Measurements from ENCODE around the gene RBKS.
"Not testable (repeated sequence)": the region's sequence is repeated elsewhere in the genome, so short reads cannot be mapped to it uniquely, and the experiment has no call there.

The RBKS gene

DNA sequence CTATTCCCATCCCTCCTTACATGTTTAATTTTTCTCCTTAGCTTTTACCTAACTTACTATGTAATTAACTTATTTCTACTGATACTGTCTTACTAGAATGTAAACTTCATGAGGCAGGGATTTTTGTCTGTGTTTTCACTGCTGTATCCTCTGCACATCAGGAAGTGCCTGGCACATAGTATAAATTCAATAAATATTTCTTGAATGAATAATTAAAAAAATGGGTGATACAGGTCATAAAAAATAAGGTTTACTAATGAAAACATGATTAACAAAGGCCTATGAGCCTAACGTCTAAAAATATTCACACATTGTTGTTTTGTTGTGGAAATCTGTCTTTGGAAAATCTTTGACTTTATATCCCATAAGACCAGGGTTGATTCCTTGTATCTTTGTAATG lies 4.5 kb downstream of the RBKS start:
- TF ChIP-seq ZNF114 (tag by site-specific recombination; IDR thresholded peaks at IDR 0.05) (no peak), ZNF664 (tag by site-specific recombination; IDR thresholded peaks at IDR 0.05) (0 out of 2 replicates have a peak, but pooled peaks have one; percentile 38)
- Histone ChIP-seq H3K4me3 (ENCODE audit: low read depth, low read length) (no peak overlapping the region), H3K36me3 (ENCODE audit: control insufficient read depth in 2 of 2, insufficient read depth in 1 of 2, low read length in 2 of 2) (no peaks in the 10 kb centered on the region), H3K9me3 (ENCODE audit: control insufficient read depth, insufficient read depth, low read depth, low read length) (no peaks in the 10 kb centered on the region), H3K27ac (ENCODE audit: extremely low read depth, low read depth, low read length) (no peak overlapping the region), H3K4me1 (ENCODE audit: control insufficient read depth, insufficient read depth, low read length) (peaks cover 8% of the 10 kb centered on the region; the same call in 1 of the 2 replicates)
- CTCF ChIA-PET: interaction anchor here (0.7 kb wide), 1 partner anchor 157 kb away, joined by 4 read pairs; no protein-coding TSS in a partner anchor
- POLR2A ChIA-PET: no interaction called here

DNA sequence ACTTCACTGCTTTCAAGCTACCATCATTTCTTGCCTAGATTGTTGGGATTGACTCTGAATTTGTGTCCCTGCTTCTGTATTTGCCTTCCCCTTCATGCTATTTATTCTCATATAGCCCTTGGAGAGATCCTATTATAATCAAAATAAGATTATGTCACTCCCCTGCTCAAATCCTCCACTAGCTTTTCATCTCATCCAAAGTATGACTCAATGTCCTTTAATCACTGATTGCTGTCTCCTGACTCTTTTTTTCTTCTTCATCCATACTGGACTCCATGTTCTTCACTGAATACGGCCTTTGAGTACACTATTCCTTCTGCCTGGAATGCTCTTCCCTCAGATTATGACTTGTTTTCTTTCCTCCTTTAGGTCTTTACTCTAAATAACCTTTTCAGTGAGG lies 5.0 kb downstream of the RBKS start:
- TF ChIP-seq ZBTB17 (tag by site-specific recombination; IDR thresholded peaks at IDR 0.05) (peak; percentile 45; the same call in 1 of the 2 replicates), ZNF10 (tag by site-specific recombination; IDR thresholded peaks at IDR 0.05) (no peak)
- CTCF ChIA-PET: interaction anchor here (0.6 to 0.7 kb wide), 3 partner anchors 16 to 157 kb away, joined by 3 to 4 read pairs (median 3); no protein-coding TSS in a partner anchor
- Histone ChIP-seq H3K27ac (ENCODE audit: extremely low read depth, low read depth, low read length) (no peak overlapping the region), H3K9me3 (ENCODE audit: control insufficient read depth, insufficient read depth, low read depth, low read length) (no peaks in the 10 kb centered on the region), H3K4me3 (ENCODE audit: low read depth, low read length) (no peak overlapping the region), H3K4me1 (ENCODE audit: control insufficient read depth, insufficient read depth, low read length) (peaks cover 8% of the 10 kb centered on the region; the same call in 1 of the 2 replicates), H3K36me3 (ENCODE audit: control insufficient read depth in 2 of 2, insufficient read depth in 1 of 2, low read length in 2 of 2) (no peaks in the 10 kb centered on the region)
- POLR2A ChIA-PET: no interaction called here

DNA sequence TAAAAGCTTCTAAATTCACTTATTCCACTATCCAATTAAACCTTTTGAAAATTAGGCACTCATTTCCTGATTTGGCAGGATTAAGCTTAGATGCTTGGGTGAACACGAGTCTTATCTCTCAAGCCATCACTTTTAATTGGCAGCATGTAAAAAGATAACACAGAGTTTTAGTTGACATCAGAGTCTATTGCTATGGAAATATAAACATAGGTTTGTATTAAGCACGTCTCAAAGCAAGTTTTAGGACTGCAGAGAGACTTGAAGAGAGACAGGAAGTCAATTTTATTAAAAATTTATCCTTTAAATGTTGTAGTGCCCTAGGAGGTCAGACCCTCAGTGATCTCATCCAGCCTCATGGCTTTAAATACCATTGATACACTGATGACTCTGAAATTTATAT lies 5.6 kb downstream of the RBKS start:
- no peaks in the 10 kb centered on the region for H3K9me3 ChIP-seq (ENCODE audit: control insufficient read depth, insufficient read depth, low read depth, low read length)
- H3K36me3 ChIP-seq (ENCODE audit: control insufficient read depth in 2 of 2, insufficient read depth in 1 of 2, low read length in 2 of 2): no peaks in the 10 kb centered on the region
- TF ChIP-seq, protein P1, sequence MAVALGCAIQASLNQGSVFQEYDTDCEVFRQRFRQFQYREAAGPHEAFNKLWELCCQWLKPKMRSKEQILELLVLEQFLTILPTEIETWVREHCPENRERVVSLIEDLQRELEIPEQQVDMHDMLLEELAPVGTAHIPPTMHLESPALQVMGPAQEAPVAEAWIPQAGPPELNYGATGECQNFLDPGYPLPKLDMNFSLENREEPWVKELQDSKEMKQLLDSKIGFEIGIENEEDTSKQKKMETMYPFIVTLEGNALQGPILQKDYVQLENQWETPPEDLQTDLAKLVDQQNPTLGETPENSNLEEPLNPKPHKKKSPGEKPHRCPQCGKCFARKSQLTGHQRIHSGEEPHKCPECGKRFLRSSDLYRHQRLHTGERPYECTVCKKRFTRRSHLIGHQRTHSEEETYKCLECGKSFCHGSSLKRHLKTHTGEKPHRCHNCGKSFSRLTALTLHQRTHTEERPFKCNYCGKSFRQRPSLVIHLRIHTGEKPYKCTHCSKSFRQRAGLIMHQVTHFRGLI (tag by site-specific recombination; IDR thresholded peaks at IDR 0.05): no peak
- TF ChIP-seq, protein P2, sequence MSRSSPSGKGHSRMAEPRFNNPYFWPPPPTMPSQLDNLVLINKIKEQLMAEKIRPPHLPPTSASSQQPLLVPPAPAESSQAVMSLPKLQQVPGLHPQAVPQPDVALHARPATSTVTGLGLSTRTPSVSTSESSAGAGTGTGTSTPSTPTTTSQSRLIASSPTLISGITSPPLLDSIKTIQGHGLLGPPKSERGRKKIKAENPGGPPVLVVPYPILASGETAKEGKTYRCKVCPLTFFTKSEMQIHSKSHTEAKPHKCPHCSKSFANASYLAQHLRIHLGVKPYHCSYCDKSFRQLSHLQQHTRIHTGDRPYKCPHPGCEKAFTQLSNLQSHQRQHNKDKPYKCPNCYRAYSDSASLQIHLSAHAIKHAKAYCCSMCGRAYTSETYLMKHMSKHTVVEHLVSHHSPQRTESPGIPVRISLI (tag by site-specific recombination; IDR thresholded peaks at IDR 0.05): no peak
- TF ChIP-seq, protein P3, sequence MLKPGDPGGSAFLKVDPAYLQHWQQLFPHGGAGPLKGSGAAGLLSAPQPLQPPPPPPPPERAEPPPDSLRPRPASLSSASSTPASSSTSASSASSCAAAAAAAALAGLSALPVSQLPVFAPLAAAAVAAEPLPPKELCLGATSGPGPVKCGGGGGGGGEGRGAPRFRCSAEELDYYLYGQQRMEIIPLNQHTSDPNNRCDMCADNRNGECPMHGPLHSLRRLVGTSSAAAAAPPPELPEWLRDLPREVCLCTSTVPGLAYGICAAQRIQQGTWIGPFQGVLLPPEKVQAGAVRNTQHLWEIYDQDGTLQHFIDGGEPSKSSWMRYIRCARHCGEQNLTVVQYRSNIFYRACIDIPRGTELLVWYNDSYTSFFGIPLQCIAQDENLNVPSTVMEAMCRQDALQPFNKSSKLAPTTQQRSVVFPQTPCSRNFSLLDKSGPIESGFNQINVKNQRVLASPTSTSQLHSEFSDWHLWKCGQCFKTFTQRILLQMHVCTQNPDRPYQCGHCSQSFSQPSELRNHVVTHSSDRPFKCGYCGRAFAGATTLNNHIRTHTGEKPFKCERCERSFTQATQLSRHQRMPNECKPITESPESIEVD (tag by site-specific recombination; IDR thresholded peaks at IDR 0.05): 0 out of 2 replicates have a peak, but pooled peaks have one; percentile 7
- TF ChIP-seq ZNF600 (tag by site-specific recombination; IDR thresholded peaks at IDR 0.05): no peak
- ChIA-PET POLR2A (no interaction called here), CTCF (interaction anchor here (0.6 kb wide), 2 partner anchors 16 to 17 kb away, joined by 3 read pairs; no protein-coding TSS in a partner anchor)
- H3K27ac ChIP-seq (ENCODE audit: extremely low read depth, low read depth, low read length): no peak overlapping the region
- H3K4me1 ChIP-seq (ENCODE audit: control insufficient read depth, insufficient read depth, low read length): peaks cover 8% of the 10 kb centered on the region; the same call in 1 of the 2 replicates
- H3K4me3 ChIP-seq (ENCODE audit: low read depth, low read length): no peak overlapping the region

DNA sequence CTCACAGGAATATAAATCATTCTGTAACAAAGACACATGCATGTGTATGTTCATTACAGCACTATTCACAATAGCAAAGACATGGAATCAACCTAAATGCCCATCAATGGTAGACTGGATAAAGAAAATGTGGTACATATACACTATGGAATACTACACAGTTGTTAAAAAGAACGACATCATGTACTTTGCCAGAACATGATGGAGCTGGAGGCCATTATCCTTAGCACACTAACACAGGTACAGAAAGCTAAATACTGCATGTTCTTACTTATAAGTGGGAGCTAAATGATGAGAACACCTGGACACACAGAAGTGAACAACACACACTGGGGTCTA lies 7.6 kb downstream of the RBKS start:
- H3K4me3 ChIP-seq (ENCODE audit: low read depth, low read length); H3K36me3 ChIP-seq (ENCODE audit: control insufficient read depth in 2 of 2, insufficient read depth in 1 of 2, low read length in 2 of 2); H3K4me1 ChIP-seq (ENCODE audit: control insufficient read depth, insufficient read depth, low read length); H3K27ac ChIP-seq (ENCODE audit: extremely low read depth, low read depth, low read length); H3K9me3 ChIP-seq (ENCODE audit: control insufficient read depth, insufficient read depth, low read depth, low read length): not testable (repeated sequence)
- TF ChIP-seq ZNF146 (tag by site-specific recombination; IDR thresholded peaks at IDR 0.05): peak; percentile 31; the same call in 1 of the 2 replicates
- ChIA-PET POLR2A (interaction anchor here (1.1 kb wide), 1 partner anchor 8 kb away, joined by 3 read pairs; the partner anchor contains the start of genes BABAM2 and RBKS), CTCF (interaction anchor here (0.6 kb wide), 1 partner anchor 304 kb away, joined by 3 read pairs; no protein-coding TSS in a partner anchor)

DNA sequence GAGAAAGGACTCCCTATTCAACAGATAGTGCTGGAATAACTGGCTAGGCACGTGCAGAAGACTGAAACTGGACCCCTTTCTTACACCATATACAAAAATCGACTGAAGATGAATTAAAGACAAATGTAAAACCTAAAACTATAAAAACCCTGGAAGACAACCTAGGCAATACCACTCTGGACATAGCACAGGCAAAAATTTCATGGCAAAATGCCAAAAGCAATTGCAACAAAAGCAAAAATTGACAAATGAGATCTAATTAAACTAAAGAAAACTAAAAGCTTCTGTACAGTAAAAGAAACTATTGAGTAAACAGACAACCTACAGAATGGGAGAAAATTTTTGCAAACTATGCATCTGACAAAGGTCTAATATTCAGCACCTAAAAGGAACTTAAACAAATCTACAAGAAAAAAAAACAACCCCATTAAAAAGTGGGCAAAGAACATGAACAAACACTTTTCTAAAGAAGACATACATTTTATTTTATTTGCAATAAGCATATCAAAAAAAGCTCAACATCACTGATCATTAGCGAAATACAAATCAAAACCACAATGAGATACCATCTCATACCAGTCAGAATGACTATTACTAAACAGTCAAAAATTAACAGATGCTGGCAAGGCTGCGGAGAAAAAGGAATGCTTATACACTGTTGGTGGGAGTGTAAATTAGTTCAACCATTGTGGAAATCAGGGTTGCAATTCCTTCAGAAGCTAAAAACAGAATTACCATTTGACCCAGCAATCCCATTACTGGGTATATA lies 8.2 kb downstream of the RBKS start:
- not testable (repeated sequence) for H3K4me3 ChIP-seq (ENCODE audit: low read depth, low read length); H3K4me1 ChIP-seq (ENCODE audit: control insufficient read depth, insufficient read depth, low read length); H3K9me3 ChIP-seq (ENCODE audit: control insufficient read depth, insufficient read depth, low read depth, low read length); H3K36me3 ChIP-seq (ENCODE audit: control insufficient read depth in 2 of 2, insufficient read depth in 1 of 2, low read length in 2 of 2); H3K27ac ChIP-seq (ENCODE audit: extremely low read depth, low read depth, low read length)
- POLR2A ChIA-PET: interaction anchor here (1.1 kb wide), 1 partner anchor 9 kb away, joined by 3 read pairs; the partner anchor contains the start of genes BABAM2 and RBKS
- CTCF ChIA-PET: interaction anchor here (0.6 kb wide), 2 partner anchors 27 to 303 kb away, joined by 3 to 6 read pairs; no protein-coding TSS in a partner anchor

All from HEK293 (cell line).